Left cardiac atrium (tissue), 4 donors: ENCODE data around the gene TIMM13. TPM values are rescaled to one million over a fixed set of nuclear protein-coding genes. Genes with fewer than 3 reads are reported as not detected.
"Not testable (repeated sequence)": the region's sequence is repeated elsewhere in the genome, so short reads cannot be mapped to it uniquely, and the experiment has no call there.

Experiments
- ATAC-seq, 2 donors: fragments of 200-7000 bp; cut with Tn5 transposase; one replicate each; pipeline ENCODE4 v1.9.1; 2020; ENCODE audit warnings: mild to moderate bottlenecking in 2 of 2, moderate library complexity in 2 of 2
- DNase-seq: peaks from one replicate; pipeline ENCODE4 v3.0.0-alpha.2; 2020
- intact Hi-C, 2 donors: fragments of 100-400 bp; cut with DNase I; formaldehyde crosslinking; loops; one replicate each; pipeline versions ENCODE4 v1.14.1 to v1.15.1; 2022 to 2023
- long read RNA-seq: library from polyadenylated mRNA; unstranded; transcript quantifications from one replicate; pipeline ENCODE4 v2.0.0, GENCODE V29; 2021
- total RNA-seq, 2 donors: library from RNA; stranded (reverse); fragmentation: NEBNext Ultra II Directional; extraction: Animal tissue kit (Norgen Biotek cat#: 25700); gene quantifications; one replicate each; pipeline ENCODE4 v1.2.1, GENCODE V29; 2021
- donor health status: DM: no; HTN: yes; CAD: no.
- donor health status: DM: no; HTN: yes; CAD: no; lungs with severe emphysema.
- donor health status: DM: yes; HTN: yes; CAD: no.
- donor health status: Dilated cardiomyopathy.

The TIMM13 gene
- total RNA-seq, result 10 to 100 TPM; 76.8 to 78.7 TPM
- long read RNA-seq, transcript TIMM13-201 (3 exons, 1,973 nt), result major isoform, 43 of 43 reads
- long read RNA-seq, partial matches to known transcripts, result 0 of 43 reads
- long read RNA-seq, other reads (novel, unspliced or antisense), result 0 of 43 reads

DNA sequence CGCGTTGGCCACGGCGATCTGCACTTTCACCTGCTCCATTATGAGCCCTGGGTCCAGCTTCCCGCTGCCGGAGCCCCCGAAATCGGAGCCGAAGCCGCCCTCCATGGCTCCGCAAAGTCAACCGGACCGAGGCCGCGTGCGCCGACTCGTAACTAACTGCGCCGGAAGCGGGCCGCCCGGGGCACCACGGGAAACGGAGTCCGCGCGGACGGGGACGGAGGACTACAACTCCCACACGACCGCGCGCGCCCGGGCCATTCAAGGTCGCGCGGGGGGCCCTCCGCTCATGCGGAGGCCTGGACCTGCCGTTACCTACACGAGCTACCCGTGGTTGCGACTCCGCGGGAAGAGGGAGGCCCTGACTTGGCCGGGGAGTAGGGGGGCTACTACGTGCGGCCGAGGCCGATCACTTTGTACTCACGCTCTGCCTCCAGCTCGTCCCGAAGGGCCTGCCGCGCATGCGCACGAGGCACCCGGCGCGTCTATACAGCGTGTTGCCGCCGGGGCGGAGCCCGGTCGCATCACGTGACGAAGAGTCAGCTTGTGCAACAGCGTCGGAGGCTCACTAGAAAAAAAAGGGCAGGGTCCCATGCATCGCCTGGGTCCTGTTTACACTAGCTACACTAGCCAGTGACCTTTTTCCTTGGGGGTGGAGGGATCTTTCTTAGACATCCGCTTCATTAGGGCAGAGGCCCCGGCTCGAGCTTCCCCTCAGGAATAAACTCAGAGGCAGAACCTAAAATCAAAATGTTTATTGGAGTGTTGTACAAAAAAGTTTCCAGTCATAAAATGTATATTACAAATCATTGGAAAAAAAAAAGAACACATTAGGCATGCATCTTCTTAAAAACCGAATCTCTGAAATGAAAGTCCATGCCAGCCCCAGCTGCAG, at the start of gene TIMM13:
Gene TIMM13, minus strand, starts transcription at position 158 of the 892 bp plus-strand sequence. Its CDS starts 53 bp downstream, at position 105.
- peak; percentile 94 to 95 for ATAC-seq
- intact Hi-C loops, result no loop called here

DNA sequence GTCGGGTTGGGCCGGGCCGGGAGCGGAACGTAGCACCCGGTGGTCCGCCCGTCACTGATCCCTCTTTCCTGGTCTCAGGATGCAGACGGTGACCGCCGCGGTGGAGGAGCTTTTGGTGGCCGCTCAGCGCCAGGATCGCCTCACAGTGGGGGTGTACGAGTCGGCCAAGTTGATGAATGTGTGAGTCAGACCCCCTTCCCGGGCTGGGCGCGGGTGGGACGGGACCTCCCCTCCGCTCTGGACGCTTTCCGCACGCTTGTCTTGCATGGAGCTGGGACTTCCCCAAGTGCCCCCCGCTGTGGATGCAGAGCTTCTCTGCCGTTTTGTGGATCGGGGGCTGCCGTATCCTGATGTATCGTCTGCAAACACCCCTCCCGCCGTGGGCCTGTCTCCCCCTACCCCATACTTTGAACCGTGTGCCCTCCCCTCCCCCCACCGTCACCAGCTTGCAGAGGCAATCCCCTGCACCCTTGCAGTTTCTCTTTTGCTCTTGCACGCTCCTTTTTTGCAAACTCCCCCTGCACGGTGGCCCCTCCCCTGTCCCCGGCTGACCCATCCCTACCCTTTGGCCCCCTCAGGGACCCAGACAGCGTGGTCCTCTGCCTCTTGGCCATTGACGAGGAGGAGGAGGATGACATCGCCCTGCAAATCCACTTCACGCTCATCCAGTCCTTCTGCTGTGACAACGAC, 49.2 kb upstream of the TIMM13 start:
- intact Hi-C loops, result loop anchor here (2.0 to 10.0 kb wide), 3 partner anchors 66 to 98 kb away; no protein-coding TSS in a partner anchor
- ATAC-seq, result peak; percentile 1 to 5
- peak; percentile 63 for DNase-seq

More for the DNA sequence above, at the start of gene TIMM13:
- peak; percentile 98 for DNase-seq

DNA sequence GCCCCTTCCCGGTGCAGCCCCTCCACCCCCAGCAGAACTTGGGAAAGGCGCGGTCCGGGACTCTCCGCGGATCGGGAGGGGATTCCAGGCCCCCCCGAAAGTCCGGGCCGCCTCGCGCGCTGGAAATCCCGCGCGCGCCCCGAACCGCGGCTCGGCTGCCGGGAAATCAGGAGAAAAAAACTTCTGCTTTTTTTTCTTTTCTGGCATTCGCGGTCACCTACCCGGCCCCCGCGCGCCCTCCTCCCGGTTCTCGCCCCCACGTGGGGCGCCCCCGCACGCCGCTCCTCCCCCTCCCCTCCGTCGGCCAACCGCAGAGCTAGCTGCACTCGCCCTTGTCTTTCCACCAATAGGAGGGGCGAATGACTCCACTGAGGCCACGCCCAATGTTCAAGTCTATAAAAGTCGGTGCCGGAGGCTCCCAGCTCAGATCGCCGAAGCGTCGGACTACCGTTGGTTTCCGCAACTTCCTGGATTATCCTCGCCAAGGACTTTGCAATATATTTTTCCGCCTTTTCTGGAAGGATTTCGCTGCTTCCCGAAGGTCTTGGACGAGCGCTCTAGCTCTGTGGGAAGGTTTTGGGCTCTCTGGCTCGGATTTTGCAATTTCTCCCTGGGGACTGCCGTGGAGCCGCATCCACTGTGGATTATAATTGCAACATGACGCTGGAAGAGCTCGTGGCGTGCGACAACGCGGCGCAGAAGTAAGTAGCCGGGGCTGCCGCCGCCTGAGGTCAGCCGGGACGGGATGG, 48.5 kb upstream of the TIMM13 start, which contains the start of gene GADD45B:
Gene GADD45B, plus strand, starts transcription at position 426 of the 749 bp plus-strand sequence. Its CDS starts 232 bp downstream, at position 658.
- ATAC-seq (peak; percentile 81 to 84), DNase-seq (peak; percentile 98)
- intact Hi-C loops, result loop anchor here (2.0 to 10.0 kb wide), 5 partner anchors 66 to 137 kb away; no protein-coding TSS in a partner anchor

DNA sequence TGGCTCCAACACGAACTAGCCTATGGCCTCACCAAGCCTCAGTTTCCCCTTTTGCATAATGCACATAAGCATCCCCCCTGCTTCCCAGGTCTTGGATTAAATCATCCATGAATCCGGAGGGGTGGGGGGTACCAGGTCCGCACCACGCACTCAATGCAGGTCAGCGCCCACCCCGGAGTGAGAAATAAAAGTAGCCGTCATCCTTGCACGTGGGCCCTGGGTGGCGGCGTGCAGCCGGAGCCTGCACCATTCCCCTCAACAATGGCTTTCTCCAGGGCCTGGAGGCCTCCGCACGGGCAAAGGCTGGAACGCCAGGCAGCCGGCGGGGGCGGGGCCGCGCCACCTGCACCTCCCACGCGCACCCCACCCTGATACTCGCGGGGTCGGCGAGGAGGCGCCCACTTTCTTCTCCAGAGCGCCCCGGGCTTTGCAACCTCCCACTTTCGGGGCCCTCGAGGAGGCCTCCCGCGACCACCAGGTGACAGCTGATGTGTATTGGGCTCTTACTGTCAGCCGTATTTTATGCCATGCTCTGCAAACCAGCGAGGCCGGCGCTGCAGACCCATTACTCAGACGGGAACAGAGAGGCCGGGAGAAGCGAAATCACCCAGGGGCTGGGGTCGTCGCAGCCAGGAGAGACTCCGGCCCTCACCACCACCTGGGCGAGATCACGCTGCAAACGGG, 47.8 kb upstream of the TIMM13 start:
- ATAC-seq (peak; percentile 20 to 29), DNase-seq (peak; percentile 70)
- intact Hi-C loops, result loop anchor here (2.0 to 10.0 kb wide), 4 partner anchors 67 to 138 kb away; no protein-coding TSS in a partner anchor

DNA sequence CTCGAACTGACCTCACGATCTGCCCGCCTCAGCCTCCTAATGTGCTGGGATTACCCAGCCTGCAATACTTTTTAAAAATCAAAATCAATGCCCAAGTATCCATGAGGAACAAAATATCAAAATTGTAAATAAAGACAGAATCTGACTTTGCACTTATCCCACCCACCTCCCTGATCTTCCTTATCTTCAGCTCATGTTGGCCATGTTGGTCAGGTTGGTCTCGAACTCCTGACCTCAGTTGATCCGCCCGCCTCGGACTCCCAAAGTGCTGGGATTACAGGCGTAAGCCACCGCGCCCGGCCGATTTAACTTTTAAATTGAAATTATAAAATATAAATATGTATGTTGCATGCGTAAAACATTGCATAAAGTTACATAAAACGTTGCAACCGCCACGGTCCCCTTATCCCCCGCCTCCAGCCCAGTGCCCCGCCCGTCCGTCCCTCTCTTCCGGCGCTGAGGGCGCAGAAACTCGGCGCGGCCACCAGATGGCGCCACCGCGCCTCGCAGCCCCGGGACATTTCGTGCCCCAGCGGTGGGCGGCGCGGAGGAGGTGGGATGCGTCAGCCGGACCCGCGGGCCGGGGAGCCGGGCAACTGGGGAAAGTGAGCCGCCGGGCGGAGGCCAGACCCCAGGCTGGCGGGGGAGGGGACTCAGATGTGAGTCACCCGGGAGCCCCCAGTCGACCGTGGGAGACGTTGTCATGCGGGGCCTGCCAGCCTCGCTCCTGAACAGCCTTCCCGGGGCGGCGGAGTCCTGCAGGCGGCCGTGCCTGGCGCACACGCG, 47.0 kb upstream of the TIMM13 start:
- intact Hi-C loops, result loop anchor here (1.0 to 10.0 kb wide), 5 partner anchors 68 to 138 kb away; no protein-coding TSS in a partner anchor

DNA sequence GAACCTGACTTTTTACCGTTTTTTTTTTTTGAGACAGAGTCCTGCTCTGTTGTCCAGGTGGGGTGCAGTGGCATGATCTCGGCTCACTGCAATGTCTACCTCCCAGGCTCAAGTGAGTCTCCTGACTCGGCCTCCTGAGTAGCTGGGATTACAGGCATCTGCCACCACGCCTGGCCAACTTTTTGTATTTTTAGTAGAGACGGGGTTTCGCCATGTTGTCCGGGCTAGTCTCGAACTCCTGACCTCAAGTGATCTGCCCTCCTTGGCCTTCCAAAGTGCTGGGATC, 42.5 kb upstream of the TIMM13 start:
- intact Hi-C loops, result loop anchor here in 1 of 2 donors (10.0 kb wide), 1 partner anchor 105 kb away; no protein-coding TSS in a partner anchor
- not testable (repeated sequence) for DNase-seq, ATAC-seq

More for the DNA sequence above, 47.0 kb upstream of the TIMM13 start:
- DNase-seq (peak; percentile 91), ATAC-seq (peak; percentile 48 to 59)

DNA sequence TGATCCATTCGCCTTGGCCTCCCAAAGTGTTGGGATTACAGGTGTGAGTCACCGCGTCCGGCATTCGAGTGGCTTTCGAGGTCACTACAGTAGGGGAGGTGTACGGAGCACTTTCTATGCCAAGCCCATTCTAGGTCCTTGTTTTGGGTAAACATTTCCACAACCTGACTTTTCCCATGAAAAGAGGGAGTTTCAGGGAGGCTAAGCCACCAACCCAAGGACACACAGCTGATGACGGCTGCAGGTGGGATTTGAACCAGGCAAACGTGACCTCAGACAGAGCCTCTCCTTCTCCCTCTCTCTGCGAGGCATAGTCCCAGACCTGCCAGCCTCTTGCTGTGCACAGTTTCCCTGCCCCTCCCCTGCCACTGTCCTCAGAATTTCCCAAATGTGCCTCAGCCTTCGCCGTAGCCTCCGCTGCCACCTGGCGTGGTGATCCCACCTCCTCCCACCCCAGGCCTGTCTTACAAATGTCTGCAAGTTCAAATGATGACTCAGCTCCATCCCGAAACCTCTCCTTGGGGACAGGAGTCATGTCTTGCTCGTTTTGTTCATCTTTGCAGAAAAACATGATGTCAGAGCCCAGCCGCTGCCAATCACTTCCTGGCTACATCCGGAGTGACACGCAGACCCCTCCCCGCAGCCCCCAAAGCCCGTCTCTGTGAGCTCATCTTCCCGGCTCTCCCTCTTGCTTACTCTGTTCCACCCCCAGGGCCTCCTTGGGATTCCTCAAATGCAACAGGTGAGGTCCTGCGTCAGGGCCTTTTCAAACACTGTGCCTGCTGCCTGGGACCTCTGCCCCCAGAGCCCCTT, 41.9 kb upstream of the TIMM13 start:
- ATAC-seq, result peak in 1 of 2 donors; percentile 62
- peak; percentile 50 for DNase-seq
- intact Hi-C loops, result no loop called here

DNA sequence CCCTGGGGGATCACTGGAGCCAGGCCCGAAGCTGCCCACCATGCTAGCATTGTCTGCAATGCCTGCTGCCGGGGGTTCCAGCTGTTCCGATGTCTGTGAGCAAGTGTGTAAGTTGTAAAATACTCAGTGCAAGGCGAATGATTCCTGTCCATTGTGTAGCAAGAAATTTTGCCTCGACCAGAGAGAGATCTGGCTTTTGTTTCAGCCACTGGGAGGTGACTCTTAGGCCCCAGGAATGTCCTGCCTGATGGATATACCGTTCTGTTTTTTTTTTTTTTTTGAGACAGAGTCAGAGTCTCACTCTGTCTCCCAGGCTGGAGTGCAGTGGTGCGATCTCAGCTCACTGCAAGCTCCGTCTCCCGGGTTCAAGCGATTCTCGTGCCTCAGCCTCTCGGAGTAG, 41.2 kb upstream of the TIMM13 start:
- intact Hi-C loops, result no loop called here
- no peak for DNase-seq
- ATAC-seq, result no peak

DNA sequence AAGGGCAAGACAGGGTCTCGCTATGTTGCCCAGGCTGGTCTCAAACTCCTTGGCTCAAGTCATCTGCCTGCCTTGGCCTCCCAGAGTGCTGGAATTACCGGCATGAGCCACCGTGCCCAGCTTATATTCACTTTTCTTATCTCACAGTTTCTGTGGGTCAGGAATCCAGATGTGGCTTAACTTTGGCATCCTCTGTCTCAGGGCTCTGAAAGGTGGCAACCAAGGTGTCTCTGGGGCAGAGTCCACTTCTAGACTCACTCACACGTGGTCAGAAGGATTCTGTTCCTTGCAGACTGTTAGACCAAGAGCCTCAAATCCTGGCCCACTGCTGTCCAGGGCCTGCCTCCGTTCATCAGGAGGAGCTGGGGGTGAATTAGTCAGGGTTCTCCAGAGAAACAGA, 37.0 kb upstream of the TIMM13 start:
- ATAC-seq, result no peak
- intact Hi-C loops, result no loop called here
- DNase-seq, result no peak

DNA sequence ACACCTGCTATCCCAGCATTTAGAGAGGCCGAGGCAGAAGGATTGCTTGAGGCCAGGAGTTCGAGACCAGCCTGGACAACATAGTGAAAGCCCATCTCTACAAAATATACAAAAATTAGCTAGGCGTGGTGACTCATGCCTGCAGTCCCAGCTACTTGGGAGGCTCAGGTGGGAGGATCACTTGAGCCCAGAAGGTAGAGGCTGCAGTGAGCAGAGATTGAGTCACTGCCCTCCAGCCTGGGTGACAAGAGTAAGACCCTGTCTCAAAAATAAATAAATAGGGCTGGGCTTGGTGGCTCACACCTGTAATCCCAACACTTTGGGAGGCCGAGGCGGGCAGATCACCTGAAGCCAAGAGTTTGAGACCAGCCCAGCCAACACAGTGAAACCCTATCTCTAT, 36.3 kb upstream of the TIMM13 start:
- DNase-seq, intact Hi-C loops, ATAC-seq: not testable (repeated sequence)

DNA sequence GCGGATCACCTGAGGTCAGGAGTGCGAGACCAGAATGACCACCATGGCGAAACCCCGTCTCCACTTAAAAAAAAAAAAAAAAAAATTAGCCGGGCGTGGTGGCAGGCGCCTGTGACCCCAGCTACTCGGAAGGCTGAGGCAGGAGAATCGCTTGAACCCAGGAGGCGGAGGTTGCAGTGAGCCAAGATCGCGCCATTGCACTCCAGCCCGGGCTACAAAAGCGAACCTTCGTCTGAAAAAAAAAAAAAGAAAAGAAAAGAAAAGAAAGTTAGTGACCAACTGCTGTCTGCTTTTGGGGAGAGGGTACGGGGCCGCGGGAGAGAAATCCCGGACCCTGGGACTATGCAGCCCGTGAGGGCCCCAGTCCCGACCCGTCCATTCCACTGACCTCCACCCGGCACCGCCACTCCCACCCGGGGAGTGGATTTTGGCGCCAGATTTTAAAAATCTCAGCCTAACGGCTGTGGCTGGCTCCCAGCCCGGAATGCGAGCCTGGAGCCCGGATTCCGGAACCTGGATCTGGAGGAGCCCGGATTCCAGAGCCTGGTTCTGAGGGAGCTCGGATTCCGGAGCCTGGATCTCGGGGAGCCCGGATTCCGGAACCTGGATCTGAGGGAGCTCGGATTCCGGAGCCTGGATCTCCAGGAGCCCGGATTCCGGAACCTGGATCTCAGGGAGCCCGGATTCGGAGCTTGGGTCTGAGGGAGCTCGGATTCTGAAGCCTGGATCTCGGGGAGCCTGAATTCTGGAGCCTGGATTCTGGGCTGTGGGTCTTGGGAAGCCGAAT, 35.4 kb upstream of the TIMM13 start:
- intact Hi-C loops, result no loop called here
- DNase-seq, result peak; percentile 92
- ATAC-seq, result peak; percentile 82 to 89

DNA sequence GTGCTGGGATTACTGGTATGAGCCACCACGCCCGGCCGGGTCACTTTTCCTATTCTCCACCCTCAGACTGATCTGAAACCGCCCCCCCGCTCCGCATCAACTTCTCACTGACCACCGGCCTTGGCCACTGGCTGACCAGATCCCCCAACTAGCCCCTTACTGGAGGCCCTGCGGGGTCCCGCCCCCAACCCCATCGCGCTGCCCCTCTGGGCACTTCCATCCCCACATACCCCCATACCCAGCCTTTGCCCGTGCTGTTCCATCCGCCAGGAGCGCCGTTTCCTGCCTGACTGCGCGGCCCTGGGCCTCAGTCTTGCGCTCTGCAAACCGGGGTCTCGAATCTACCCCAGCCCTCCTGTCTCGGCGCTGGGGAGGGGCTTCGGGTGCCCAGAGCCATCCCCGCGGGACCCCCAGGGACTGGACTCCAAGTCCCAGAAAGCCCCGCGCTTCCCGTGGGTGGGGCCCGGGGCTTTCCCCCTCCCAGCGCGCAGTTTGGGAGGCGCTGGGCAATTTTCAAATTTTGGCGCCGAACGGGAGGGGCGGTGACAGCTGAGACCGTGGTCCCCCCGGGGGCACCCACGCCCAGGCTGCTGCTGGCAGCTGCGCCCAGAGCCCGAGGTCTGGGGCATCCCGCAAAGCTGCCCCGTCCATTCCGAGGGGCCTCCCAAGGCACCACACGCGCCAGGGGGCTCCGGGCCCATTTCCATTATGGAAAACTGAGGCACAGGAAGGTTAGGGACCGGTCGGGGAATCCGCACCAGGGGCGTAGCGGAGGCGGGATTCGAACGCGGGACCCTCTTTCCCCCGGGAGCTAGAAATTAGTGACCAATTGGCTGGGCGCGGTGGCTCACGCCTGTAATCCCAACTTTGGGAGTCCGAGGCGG, 34.6 kb upstream of the TIMM13 start:
- intact Hi-C loops, result no loop called here

DNA sequence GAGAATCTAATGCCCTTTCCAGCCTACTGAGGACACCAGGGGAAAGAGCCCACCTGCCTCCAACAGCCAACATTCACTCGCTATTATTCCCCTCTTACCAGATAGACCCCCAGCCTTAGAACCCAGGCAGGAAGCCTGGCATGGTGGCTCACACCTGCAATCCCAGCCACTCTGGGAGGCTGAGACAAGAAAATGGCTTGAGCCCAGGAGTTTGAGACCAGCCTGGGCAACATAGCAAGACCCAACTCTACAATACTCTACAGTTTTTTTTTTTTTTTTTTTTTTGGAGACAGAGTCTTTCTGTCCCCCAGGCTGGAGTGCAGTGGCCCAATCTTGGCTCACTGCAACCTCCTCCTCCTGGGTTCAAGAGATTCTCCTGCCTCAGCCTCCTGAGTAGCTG, 32.9 kb upstream of the TIMM13 start:
- intact Hi-C loops, result no loop called here
- ATAC-seq (no peak), DNase-seq (no peak)

More for the DNA sequence above, 34.6 kb upstream of the TIMM13 start:
- ATAC-seq, result peak; percentile 71 to 83
- DNase-seq, result peak; percentile 72

DNA sequence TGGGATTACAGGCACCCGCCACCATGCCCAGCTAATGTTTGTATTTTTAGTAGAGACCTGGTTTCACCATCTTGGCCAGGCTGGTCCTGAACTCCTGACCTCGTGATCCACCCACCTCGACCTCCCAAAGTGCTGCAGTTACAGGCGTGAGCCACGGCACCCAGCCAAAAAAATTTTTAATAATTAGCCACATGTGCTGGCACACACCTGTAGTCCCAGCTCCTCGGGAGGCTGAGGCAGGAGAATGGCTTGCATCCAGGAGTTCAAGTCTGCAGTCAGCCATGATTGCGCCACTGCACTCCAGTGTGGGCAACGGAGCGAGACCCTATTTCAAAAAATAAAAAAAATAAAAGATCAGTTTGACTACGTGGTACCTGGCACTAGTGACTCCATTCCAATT, 31.4 kb upstream of the TIMM13 start:
- ATAC-seq, intact Hi-C loops, DNase-seq: not testable (repeated sequence)

DNA sequence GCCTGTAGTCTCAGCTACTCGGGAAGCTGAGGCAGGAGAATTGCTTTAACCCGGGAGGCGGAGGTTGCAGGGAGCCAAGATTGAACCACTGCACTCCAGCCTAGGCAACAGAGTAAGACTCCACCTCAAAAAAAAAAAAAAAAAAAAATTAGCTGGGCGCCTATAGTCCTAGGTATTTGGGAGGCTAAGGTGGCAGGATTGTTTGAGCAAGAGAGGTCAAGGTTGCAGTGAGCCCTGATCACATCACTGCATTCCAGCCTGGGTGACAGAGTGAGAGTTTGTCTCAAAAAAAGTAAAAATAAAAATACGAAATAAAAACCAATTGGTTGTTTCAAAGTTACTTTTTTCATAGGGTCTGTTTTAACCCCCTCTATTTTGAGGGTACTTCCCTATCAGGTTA, 30.7 kb upstream of the TIMM13 start:
- DNase-seq, result no peak
- ATAC-seq, result no peak
- intact Hi-C loops, result no loop called here
